NCI-H2171 (cell line): Measurements from ENCODE around the gene CDH4.
"Not testable (repeated sequence)": the region's sequence is repeated elsewhere in the genome, so short reads cannot be mapped to it uniquely, and the experiment has no call there.

ENCODE experiments used
- DNase-seq: peaks from one replicate; lab custom pipeline; 2025; lab: John Stamatoyannopoulos, UW

The CDH4 gene

GRCh38 chr20:61459266-61459665, 207.2 kb downstream of the CDH4 start:
- DNase-seq = no peak

- no peak for DNase-seq
Measured at GRCh38 chr20:61459705-61460104, 207.6 kb downstream of the CDH4 start.

DNA sequence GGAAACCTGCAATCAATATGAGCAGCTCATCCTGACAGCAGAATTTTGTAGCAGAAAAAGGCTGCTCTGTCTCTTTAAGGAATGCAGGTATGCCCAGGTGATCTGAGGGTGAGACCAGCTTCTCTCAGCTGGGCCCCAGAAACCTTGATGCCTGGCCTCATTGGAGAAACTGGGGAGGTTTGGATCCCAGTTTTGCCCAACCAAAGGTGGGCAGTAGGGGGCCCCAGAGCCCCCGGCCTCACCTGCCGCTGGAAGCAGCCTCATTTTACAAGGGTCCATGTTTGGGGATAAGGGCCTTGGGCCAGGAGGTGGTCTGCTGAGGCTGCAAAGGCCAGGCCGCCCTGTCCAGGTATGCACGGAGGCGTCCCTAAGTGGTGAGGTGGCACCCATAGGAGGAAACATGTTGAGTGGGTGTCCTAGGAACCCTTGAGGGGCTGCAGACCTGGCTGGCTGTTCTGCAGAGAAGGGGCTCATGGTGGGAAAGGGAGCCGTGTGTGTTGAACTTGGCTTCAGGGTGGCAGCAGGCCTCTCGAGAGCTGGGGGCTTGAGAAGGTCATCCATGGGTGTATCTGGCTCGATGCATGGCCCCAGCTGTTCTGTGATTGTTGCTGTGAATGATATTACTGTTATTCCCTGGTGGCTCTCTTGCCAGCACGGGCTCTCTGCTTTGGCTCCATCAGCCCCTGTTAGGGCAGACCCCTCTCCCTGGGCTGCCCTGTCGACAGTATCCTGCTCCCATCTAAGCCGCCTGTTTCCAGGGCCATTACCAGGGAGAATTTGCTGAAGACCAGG, 208.4 kb downstream of the CDH4 start:
- no peak for DNase-seq

DNA sequence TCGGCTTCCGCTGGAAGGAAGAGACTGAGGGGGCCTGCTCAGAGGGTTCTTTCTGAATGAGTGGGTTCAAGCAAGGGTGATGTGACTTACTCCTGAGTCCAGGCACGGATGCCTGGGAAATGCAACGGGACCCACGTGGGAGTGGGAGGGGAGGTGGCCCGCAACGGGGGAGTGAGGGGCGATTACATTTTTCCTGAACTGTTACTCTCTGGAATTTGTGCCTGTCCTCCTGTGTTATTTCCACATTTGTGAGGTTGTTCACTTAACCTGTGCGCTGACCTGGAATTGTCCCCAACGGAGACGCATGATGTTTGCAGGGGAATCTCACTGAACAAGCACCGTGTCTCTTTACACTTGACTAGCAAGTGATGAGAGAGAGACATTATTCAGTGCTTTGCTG, 209.4 kb downstream of the CDH4 start:
- no peak for DNase-seq

GRCh38 chr20:61464307-61465303, 212.5 kb downstream of the CDH4 start:
- no peak for DNase-seq

- DNase-seq = no peak
Measured at GRCh38 chr20:61475729-61476128, 223.7 kb downstream of the CDH4 start.

GRCh38 chr20:61476956-61477355, 224.9 kb downstream of the CDH4 start:
- DNase-seq = no peak

DNA sequence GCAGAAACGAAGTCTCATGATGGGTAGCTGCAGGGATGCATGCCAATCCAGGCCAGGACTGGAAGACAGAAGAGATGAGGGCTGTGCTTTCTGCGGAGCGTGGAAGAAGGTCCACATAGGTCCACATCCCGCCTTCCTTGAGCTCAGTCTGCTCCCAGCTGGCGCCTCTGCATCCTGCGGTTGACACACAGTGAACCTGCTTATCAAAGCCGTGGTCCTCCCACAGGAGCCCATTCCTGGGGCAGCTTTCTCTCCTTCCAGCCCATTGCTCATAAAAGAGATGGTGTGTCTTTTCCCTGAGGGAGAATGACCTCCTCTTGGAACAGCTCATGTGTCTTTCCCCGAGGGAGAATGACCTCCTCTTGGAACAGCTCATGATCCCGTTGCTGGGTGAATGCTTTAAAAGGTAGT, 225.4 kb downstream of the CDH4 start:
- DNase-seq = no peak

GRCh38 chr20:61478094-61478493, 226.0 kb downstream of the CDH4 start:
- no peak for DNase-seq

- DNase-seq = no peak
Measured at GRCh38 chr20:61478611-61479305, 226.7 kb downstream of the CDH4 start.

GRCh38 chr20:61479433-61479832, 227.4 kb downstream of the CDH4 start:
- not testable (repeated sequence) for DNase-seq

GRCh38 chr20:61480158-61480825, 228.2 kb downstream of the CDH4 start:
- no peak for DNase-seq

GRCh38 chr20:61482056-61482887, 230.2 kb downstream of the CDH4 start:
- DNase-seq = no peak

DNA sequence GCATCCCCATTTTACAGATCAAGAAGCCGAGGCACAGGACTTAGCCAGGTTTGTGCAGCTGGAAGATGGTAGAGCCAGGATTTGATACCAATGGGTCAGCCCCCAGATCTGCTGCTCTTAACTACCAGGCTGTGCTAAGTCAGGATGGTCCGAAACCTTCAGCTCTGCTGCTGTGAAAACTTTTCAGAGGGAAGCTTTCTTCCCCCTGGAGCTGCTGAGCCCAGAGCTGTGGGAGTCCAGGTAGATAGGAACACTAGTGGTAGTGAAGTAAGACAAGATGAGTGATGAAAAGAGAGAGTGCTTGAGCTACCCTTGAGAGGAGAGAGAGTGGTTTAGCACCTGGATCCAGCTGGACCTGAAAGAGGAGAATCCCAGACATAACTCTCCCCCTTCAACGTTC, 230.8 kb downstream of the CDH4 start:
- no peak for DNase-seq

DNA sequence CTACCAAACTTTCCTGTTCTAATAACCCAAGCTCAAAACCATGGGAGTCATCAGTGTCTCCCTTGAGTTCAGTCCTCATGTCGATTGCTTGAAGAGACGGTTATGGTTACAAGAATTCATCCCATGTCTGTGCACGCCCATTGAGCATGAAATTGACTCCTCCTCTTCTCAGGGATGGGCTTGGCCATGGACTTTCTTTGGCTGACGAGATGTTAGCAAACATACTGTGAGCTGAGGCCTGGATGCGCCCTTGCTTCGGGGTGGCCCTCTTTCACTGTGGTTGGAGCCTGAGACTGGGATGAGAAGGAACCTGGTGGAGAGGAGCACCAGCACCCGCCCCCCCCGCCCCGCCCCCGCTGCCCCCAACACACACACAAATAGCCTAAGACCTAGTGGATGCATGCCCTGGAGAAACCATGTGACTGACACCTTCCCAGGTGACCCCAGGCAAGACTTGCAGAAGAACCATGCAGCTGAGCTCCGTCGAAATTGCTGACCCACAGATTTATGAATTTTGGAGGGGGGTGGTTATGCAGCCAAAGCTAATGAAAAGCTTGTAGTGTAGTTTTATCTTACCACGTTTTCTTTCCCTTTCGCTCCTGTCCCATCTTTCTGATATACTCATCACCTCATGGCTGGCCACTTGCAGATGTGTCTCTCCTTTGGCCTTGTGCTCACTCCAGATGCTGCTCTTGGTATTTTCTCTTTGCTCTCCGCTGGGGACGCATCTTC, 231.4 kb downstream of the CDH4 start:
- DNase-seq = no peak

DNA sequence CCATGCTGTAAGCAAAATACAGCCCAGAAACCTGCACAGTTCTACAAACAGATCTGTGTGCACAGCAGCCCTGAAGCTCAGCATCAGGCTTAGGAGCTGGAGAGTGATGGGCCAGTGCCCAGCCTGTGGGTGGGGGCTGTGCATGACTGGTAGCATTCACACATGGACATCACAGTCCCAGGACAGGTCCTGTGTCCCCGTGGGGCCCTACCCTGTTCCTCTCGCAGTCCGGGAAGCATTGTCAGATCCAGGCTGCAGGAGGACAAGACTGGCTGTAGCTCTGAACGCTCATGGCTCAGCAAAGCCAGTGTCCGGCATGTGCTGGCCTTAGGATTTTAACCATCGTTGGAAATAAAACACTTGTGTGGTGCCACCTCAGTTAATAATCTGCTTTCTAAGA, 234.1 kb downstream of the CDH4 start:
- no peak for DNase-seq

DNA sequence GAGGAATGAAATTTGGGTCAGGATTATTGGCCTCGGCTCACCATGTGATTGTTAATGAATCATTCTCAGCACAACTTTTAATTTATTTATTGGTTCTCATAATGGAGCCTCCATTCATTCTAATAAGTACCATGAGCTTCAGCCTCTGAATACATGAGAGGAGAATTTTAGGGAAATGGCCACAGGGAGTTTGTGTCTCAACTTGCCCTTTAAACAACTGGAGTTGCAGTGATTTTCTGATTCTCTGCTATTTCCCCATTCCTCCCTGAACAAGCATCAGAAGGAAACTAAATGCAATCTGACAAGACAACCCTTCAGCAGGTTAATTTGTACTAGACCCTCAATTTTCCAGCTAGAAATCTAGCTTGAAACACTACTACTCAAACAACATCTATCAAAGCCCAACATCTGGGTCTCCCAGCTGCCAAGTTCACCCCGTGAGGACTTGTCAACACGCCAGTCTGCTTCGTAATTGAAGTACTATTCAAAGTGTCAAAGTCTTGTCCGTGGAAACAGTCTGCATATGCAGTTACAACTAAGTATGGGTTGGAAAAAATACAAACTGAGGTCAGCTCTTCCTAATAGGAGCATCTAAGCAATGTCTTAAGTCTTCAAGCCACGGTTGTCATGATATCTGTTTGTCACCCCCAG, 235.4 kb downstream of the CDH4 start:
- DNase-seq = no peak

DNA sequence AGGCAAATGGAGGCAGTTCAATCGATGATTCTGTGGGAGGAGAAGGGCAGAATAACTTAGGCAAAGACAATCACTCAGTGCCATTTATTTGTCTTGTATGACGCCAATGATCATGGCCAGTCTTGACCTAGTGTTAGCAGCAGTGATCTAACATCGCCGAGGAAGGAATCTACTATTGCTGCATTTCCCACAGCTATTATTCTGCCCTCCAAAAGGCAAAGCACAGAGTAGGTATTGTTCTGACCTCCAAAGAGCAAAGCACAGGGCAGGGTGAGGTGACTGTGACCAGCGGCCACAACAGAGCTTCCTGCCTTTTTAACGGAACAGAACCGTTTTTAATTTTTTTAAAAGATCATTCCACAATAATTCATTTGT, 235.9 kb downstream of the CDH4 start:
- DNase-seq = no peak

DNA sequence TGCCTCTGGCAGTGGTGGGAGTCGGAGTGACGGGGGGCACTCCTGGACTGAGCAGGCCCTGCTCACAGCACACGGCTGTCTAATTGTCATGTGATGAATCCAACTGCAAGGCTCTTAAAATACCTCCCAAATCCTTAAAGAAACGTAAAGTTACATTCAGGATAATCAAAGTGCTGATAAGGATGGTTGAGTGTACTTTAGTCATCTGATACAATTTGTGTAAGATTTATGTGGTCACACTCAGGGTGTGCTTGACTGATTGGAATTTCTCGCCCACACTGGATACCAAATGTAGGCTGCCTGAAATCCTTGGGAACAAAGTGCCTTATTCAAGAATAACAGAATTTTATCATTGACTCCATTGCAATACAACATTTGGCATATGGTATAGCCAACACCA, 238.7 kb downstream of the CDH4 start:
- DNase-seq = no peak

DNA sequence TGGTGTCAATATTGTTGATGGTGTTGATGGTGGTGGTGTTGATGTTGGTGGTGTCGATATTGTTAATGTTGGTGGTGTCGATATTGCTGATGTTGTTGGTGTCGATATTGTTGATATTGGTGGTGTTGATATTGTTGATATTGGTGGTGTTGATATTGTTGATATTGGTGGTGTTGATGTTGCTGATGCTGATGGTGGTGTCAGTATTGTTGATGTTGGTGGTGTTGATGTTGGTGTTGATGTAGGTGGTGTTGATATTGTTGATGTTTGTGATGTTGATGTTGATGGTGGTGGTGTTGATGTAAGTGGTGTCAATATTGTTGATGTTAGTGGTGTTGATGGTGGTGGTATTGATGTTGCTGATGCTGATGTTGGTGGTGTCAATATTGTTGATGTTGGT, 240.0 kb downstream of the CDH4 start:
- no peak for DNase-seq
